ENCODE measurements around the gene TIMM44.

The TIMM44 gene

GRCh38 chr19:7912144-7912696 is 31.2 kb downstream of the TIMM44 start:
- H3K4me1 ChIP-seq (ENCODE audit: control insufficient read depth in 2 of 2, insufficient read depth in 1 of 2, low read depth in 1 of 2, low read length in 2 of 2) = peaks cover 3 to 4% of the 10 kb centered on the region in 2 donors
- H2BK120ac ChIP-seq (ENCODE audit: low read depth, low read length) = no peak overlapping the region

GRCh38 chr19:7911508-7912143 is 31.8 kb downstream of the TIMM44 start:
- Histone ChIP-seq H3K14ac (ENCODE audit: low read length) (no peak overlapping the region), H3K27ac (replicated peaks; ENCODE audit: low read length) (no peak overlapping the region), H3K4ac (ENCODE audit: low read length) (no peak overlapping the region), H3K4me1 (ENCODE audit: control insufficient read depth in 2 of 2, insufficient read depth in 1 of 2, low read depth in 1 of 2, low read length in 2 of 2) (peaks cover 0 to 2% of the 10 kb centered on the region in 2 donors), H3K18ac (ENCODE audit: low read length) (no peak overlapping the region), H3K23ac (ENCODE audit: low read depth, low read length, poor library complexity) (no peak overlapping the region), H2AK5ac (ENCODE audit: low read depth, low read length) (no peak overlapping the region), H2BK120ac (ENCODE audit: low read depth, low read length) (no peak overlapping the region), H4K91ac (ENCODE audit: low read depth, low read length, poor library complexity) (no peak overlapping the region), H2AFZ (ENCODE audit: low read length) (no peak overlapping the region), H3K79me1 (ENCODE audit: low read depth, low read length) (peaks cover 14% of the 10 kb centered on the region), H2BK12ac (ENCODE audit: low read length) (no peak overlapping the region), H3K4me3 (ENCODE audit: low read length in 2 of 2) (no peak overlapping the region), H2BK5ac (ENCODE audit: low read length) (no peak overlapping the region), H4K8ac (ENCODE audit: low read depth, low read length) (no peak overlapping the region), H3K36me3 (replicated peaks in 1 of 2; ENCODE audit: control insufficient read depth in 2 of 2, insufficient read depth in 2 of 2, low read length in 2 of 2) (peaks cover 25 to 38% of the 10 kb centered on the region in 2 donors), H2BK15ac (ENCODE audit: low read length) (no peak overlapping the region), H3K4me2 (ENCODE audit: insufficient read depth, low read length, poor library complexity, severe bottlenecking) (no peak overlapping the region), H3K9ac (ENCODE audit: low read depth, low read length, poor library complexity) (no peak overlapping the region), H3K27me3 (ENCODE audit: control insufficient read depth in 3 of 3, insufficient read depth in 3 of 3, low read depth in 1 of 3, low read length in 3 of 3) (peaks cover 11 to 20% (median 12%) of the 10 kb centered on the region in 3 experiments), H3K9me3 (replicated peaks in 1 of 2; ENCODE audit: control insufficient read depth in 2 of 2, insufficient read depth in 1 of 2, low read depth in 1 of 2, low read length in 2 of 2) (no peaks in the 10 kb centered on the region)
- WGBS, 2 donors (ENCODE audit: extremely low coverage in 2 of 2, insufficient read length in 2 of 2, insufficient replicate concordance in 1 of 2) = no CpG with 5 or more reads among the region's 18 CpGs
- no peak for DNase-seq (ENCODE audit: low spot score)

More at GRCh38 chr19:7912144-7912696, 31.2 kb downstream of the TIMM44 start:
- H3K9me3 ChIP-seq (replicated peaks in 1 of 2; ENCODE audit: control insufficient read depth in 2 of 2, insufficient read depth in 1 of 2, low read depth in 1 of 2, low read length in 2 of 2) = no peaks in the 10 kb centered on the region
- H2BK5ac ChIP-seq (ENCODE audit: low read length) = no peak overlapping the region
- no peak overlapping the region for H3K4ac ChIP-seq (ENCODE audit: low read length)
- H3K27ac ChIP-seq (replicated peaks; ENCODE audit: low read length) = no peak overlapping the region
- H3K4me3 ChIP-seq (ENCODE audit: low read length in 2 of 2) = peak overlapping the region in 1 of 2 donors; percentile 37
- peaks cover 17 to 26% (median 18%) of the 10 kb centered on the region in 3 experiments for H3K27me3 ChIP-seq (ENCODE audit: control insufficient read depth in 3 of 3, insufficient read depth in 3 of 3, low read depth in 1 of 3, low read length in 3 of 3)
- DNase-seq (ENCODE audit: low spot score) = no peak
- no peak overlapping the region for H2AK5ac ChIP-seq (ENCODE audit: low read depth, low read length)
- H3K4me2 ChIP-seq (ENCODE audit: insufficient read depth, low read length, poor library complexity, severe bottlenecking) = no peak overlapping the region
- WGBS, 2 donors (ENCODE audit: extremely low coverage in 2 of 2, insufficient read length in 2 of 2, insufficient replicate concordance in 1 of 2) = no CpG with 5 or more reads among the region's 31 CpGs
- no peak overlapping the region for H2BK15ac ChIP-seq (ENCODE audit: low read length)
- H3K79me1 ChIP-seq (ENCODE audit: low read depth, low read length) = peaks cover 12% of the 10 kb centered on the region
- peaks cover 24 to 38% of the 10 kb centered on the region in 2 donors for H3K36me3 ChIP-seq (replicated peaks in 1 of 2; ENCODE audit: control insufficient read depth in 2 of 2, insufficient read depth in 2 of 2, low read length in 2 of 2)
- H2AFZ ChIP-seq (ENCODE audit: low read length) = no peak overlapping the region
- no peak overlapping the region for H3K9ac ChIP-seq (ENCODE audit: low read depth, low read length, poor library complexity)
- H3K23ac ChIP-seq (ENCODE audit: low read depth, low read length, poor library complexity) = no peak overlapping the region
- H3K14ac ChIP-seq (ENCODE audit: low read length) = no peak overlapping the region
- H2BK12ac ChIP-seq (ENCODE audit: low read length) = no peak overlapping the region
- no peak overlapping the region for H3K18ac ChIP-seq (ENCODE audit: low read length)
- H4K8ac ChIP-seq (ENCODE audit: low read depth, low read length) = no peak overlapping the region
- H4K91ac ChIP-seq (ENCODE audit: low read depth, low read length, poor library complexity) = no peak overlapping the region

- no peaks in the 10 kb centered on the region for H3K9me3 ChIP-seq (replicated peaks in 1 of 2; ENCODE audit: control insufficient read depth in 2 of 2, insufficient read depth in 1 of 2, low read depth in 1 of 2, low read length in 2 of 2)
- H2BK5ac ChIP-seq (ENCODE audit: low read length) = no peak overlapping the region
- H3K14ac ChIP-seq (ENCODE audit: low read length) = no peak overlapping the region
- no peak overlapping the region for H3K27ac ChIP-seq (replicated peaks; ENCODE audit: low read length)
- H3K9ac ChIP-seq (ENCODE audit: low read depth, low read length, poor library complexity) = peak overlapping the region; percentile 60
- no peak overlapping the region for H4K91ac ChIP-seq (ENCODE audit: low read depth, low read length, poor library complexity)
- no peak overlapping the region for H2BK15ac ChIP-seq (ENCODE audit: low read length)
- peak overlapping the region; percentile 65 for H3K23ac ChIP-seq (ENCODE audit: low read depth, low read length, poor library complexity)
- peaks cover 18% of the 10 kb centered on the region for H3K79me1 ChIP-seq (ENCODE audit: low read depth, low read length)
- H4K8ac ChIP-seq (ENCODE audit: low read depth, low read length) = no peak overlapping the region
- no CpG with 5 or more reads among the region's 54 CpGs for WGBS, 2 donors (ENCODE audit: extremely low coverage in 2 of 2, insufficient read length in 2 of 2, insufficient replicate concordance in 1 of 2)
- no peak overlapping the region for H2BK12ac ChIP-seq (ENCODE audit: low read length)
- no peak overlapping the region for H2AFZ ChIP-seq (ENCODE audit: low read length)
- no peaks in the 10 kb centered on the region for H3K4me1 ChIP-seq (ENCODE audit: control insufficient read depth in 2 of 2, insufficient read depth in 1 of 2, low read depth in 1 of 2, low read length in 2 of 2)
- no peak overlapping the region for H2AK5ac ChIP-seq (ENCODE audit: low read depth, low read length)
- no peak overlapping the region for H2BK120ac ChIP-seq (ENCODE audit: low read depth, low read length)
- no peak overlapping the region for H3K18ac ChIP-seq (ENCODE audit: low read length)
- no peak overlapping the region for H3K4ac ChIP-seq (ENCODE audit: low read length)
- H3K27me3 ChIP-seq (ENCODE audit: control insufficient read depth in 3 of 3, insufficient read depth in 3 of 3, low read depth in 1 of 3, low read length in 3 of 3) = peaks cover 3 to 9% (median 3%) of the 10 kb centered on the region in 3 experiments
- H3K4me3 ChIP-seq (ENCODE audit: low read length in 2 of 2) = no peak overlapping the region
- no peak for DNase-seq (ENCODE audit: low spot score)
- no peak overlapping the region for H3K4me2 ChIP-seq (ENCODE audit: insufficient read depth, low read length, poor library complexity, severe bottlenecking)
- H3K36me3 ChIP-seq (replicated peaks in 1 of 2; ENCODE audit: control insufficient read depth in 2 of 2, insufficient read depth in 2 of 2, low read length in 2 of 2) = peaks cover 27 to 48% of the 10 kb centered on the region in 2 donors
These were observed 32.9 kb downstream of the TIMM44 start for GRCh38 chr19:7910321-7911161.

Measured in neuronal stem cell (in vitro differentiated cells).